ENCODE measurements around the gene SLAMF9. TPM values are rescaled to one million over a fixed set of nuclear protein-coding genes. Genes with fewer than 3 reads are reported as not detected.

The SLAMF9 gene
- total RNA-seq, 1 experiment from 2014 or later, result 8.7 TPM

GRCh38 chr1:159986531-159986930 lies 32.5 kb upstream of the SLAMF9 start:
- CTCF ChIA-PET, result interaction anchor here (0.7 kb wide), 1 partner anchor 20 kb away, joined by 4 read pairs; no protein-coding TSS in a partner anchor
- POLR2A ChIA-PET (ENCODE audit: unreplicated experiment), result no interaction called here

GRCh38 chr1:159986093-159986492 lies 32.1 kb upstream of the SLAMF9 start:
- H3K9ac ChIP-seq (ENCODE audit: low read length), result no peak overlapping the region
- H3K27ac ChIP-seq (ENCODE audit: low read length), result no peak overlapping the region
- peaks cover 8% of the 10 kb centered on the region; the same call in 1 of the 2 replicates for H3K27me3 ChIP-seq (ENCODE audit: low read length)
- POLR2A ChIA-PET (ENCODE audit: unreplicated experiment), result no interaction called here
- peaks cover 10% of the 10 kb centered on the region for H3K4me1 ChIP-seq (ENCODE audit: insufficient read depth, low read length)
- H4K20me1 ChIP-seq (ENCODE audit: low read length), result no peaks in the 10 kb centered on the region
- 0 out of 2 replicates have a peak, but pooled peaks cover 8% of the 10 kb centered on the region for H3K9me2 ChIP-seq (replicated peaks; ENCODE audit: low read length)
- H3K4me2 ChIP-seq (ENCODE audit: low read length), result no peak overlapping the region
- no peaks in the 10 kb centered on the region for H3K79me2 ChIP-seq (ENCODE audit: low read length)
- H3F3A ChIP-seq (ENCODE audit: low read length, unreplicated experiment), result no peaks in the 10 kb centered on the region
- no peak overlapping the region for H3K4me3 ChIP-seq (ENCODE audit: low read length)
- ATAC-seq (no peak), DNase-seq (no peak)
- H2AFZ ChIP-seq (ENCODE audit: low read length), result no peak overlapping the region
- H3K9me3 ChIP-seq (ENCODE audit: low read length), result no peaks in the 10 kb centered on the region
- CTCF ChIA-PET, result no interaction called here
- no peak for TF ChIP-seq CTCF (conservative IDR thresholded peaks at IDR 0.05; ENCODE audit: low read depth, low read length)
- TF ChIP-seq EZH2 (IDR thresholded peaks at IDR 0.05; ENCODE audit: low read length, unreplicated experiment), result no peak
- TF ChIP-seq EZH2phosphoT487 (IDR thresholded peaks at IDR 0.05; ENCODE audit: borderline replicate concordance, low read length), result no peak
- H3K36me3 ChIP-seq (ENCODE audit: low read depth, low read length), result no peaks in the 10 kb centered on the region
- BruUV-seq (replicated peaks), result no TSS peak
- intact Hi-C loops (cut with micrococcal nuclease), result no loop called here

More at GRCh38 chr1:159986531-159986930, 32.5 kb upstream of the SLAMF9 start:
- no peaks in the 10 kb centered on the region for H3F3A ChIP-seq (ENCODE audit: low read length, unreplicated experiment)
- DNase-seq, result no peak
- H3K27me3 ChIP-seq (ENCODE audit: low read length), result peaks cover 8% of the 10 kb centered on the region; the same call in 1 of the 2 replicates
- no peaks in the 10 kb centered on the region for H3K79me2 ChIP-seq (ENCODE audit: low read length)
- TF ChIP-seq EZH2 (IDR thresholded peaks at IDR 0.05; ENCODE audit: low read length, unreplicated experiment) (no peak), CTCF (conservative IDR thresholded peaks at IDR 0.05; ENCODE audit: low read depth, low read length) (no peak), EZH2phosphoT487 (IDR thresholded peaks at IDR 0.05; ENCODE audit: borderline replicate concordance, low read length) (no peak)
- no peaks in the 10 kb centered on the region for H4K20me1 ChIP-seq (ENCODE audit: low read length)
- BruUV-seq (replicated peaks), result no TSS peak
- H3K4me3 ChIP-seq (ENCODE audit: low read length), result no peak overlapping the region
- ATAC-seq, result no peak
- no peak overlapping the region for H3K4me2 ChIP-seq (ENCODE audit: low read length)
- H3K9me2 ChIP-seq (replicated peaks; ENCODE audit: low read length), result 0 out of 2 replicates have a peak, but pooled peaks cover 8% of the 10 kb centered on the region
- no peak overlapping the region for H3K9ac ChIP-seq (ENCODE audit: low read length)
- peaks cover 15% of the 10 kb centered on the region for H3K4me1 ChIP-seq (ENCODE audit: insufficient read depth, low read length)
- no peak overlapping the region for H2AFZ ChIP-seq (ENCODE audit: low read length)
- H3K36me3 ChIP-seq (ENCODE audit: low read depth, low read length), result no peaks in the 10 kb centered on the region
- H3K9me3 ChIP-seq (ENCODE audit: low read length), result no peaks in the 10 kb centered on the region
- no peak overlapping the region for H3K27ac ChIP-seq (ENCODE audit: low read length)
- intact Hi-C loops (cut with micrococcal nuclease), result no loop called here

- intact Hi-C loops (cut with micrococcal nuclease), result no loop called here
- Histone ChIP-seq H2AFZ (ENCODE audit: low read length) (no peak overlapping the region), H3K9ac (ENCODE audit: low read length) (no peak overlapping the region), H3F3A (ENCODE audit: low read length, unreplicated experiment) (no peaks in the 10 kb centered on the region), H3K9me3 (ENCODE audit: low read length) (no peaks in the 10 kb centered on the region), H3K79me2 (ENCODE audit: low read length) (no peaks in the 10 kb centered on the region), H3K27ac (ENCODE audit: low read length) (no peak overlapping the region), H3K9me2 (replicated peaks; ENCODE audit: low read length) (0 out of 2 replicates have a peak, but pooled peaks cover 8% of the 10 kb centered on the region), H4K20me1 (ENCODE audit: low read length) (no peaks in the 10 kb centered on the region), H3K4me1 (ENCODE audit: insufficient read depth, low read length) (peaks cover 7% of the 10 kb centered on the region; the same call in 1 of the 2 replicates), H3K4me2 (ENCODE audit: low read length) (no peak overlapping the region), H3K27me3 (ENCODE audit: low read length) (peaks cover 8% of the 10 kb centered on the region; the same call in 1 of the 2 replicates), H3K36me3 (ENCODE audit: low read depth, low read length) (no peaks in the 10 kb centered on the region), H3K4me3 (ENCODE audit: low read length) (no peak overlapping the region)
- no TSS peak for BruUV-seq (replicated peaks)
- no peak for TF ChIP-seq EZH2 (IDR thresholded peaks at IDR 0.05; ENCODE audit: low read length, unreplicated experiment)
- no peak for TF ChIP-seq CTCF (conservative IDR thresholded peaks at IDR 0.05; ENCODE audit: low read depth, low read length)
- no peak for TF ChIP-seq EZH2phosphoT487 (IDR thresholded peaks at IDR 0.05; ENCODE audit: borderline replicate concordance, low read length)
- no peak for ATAC-seq
- no peak for DNase-seq
- CTCF ChIA-PET, result no interaction called here
- POLR2A ChIA-PET (ENCODE audit: unreplicated experiment), result no interaction called here
These were observed 31.4 kb upstream of the SLAMF9 start for GRCh38 chr1:159985473-159985872.
